PC-9 (cell line): ENCODE results near the gene AICDA. TPM values are rescaled to one million over a fixed set of nuclear protein-coding genes. Genes with fewer than 3 reads are reported as not detected.
"Not testable (repeated sequence)": the region's sequence is repeated elsewhere in the genome, so short reads cannot be mapped to it uniquely, and the experiment has no call there.

Source experiments
- BruUV-seq: library from RNA; stranded (reverse); fragments of 400-500 nt; replicated peaks from 2 replicates; lab custom pipeline; 2021; lab: Mats Ljungman, UMichigan
- CTCF ChIA-PET: fragments of 300-600 bp; sonication (Branson Sonifier 250); formaldehyde crosslinking; loops from one replicate; lab custom pipeline; 2022; ENCODE audit warnings: antibody characterized with exemption; lab: Charles Lee
- POLR2A ChIA-PET: fragments of 300-600 bp; sonication (Branson Sonifier 250); formaldehyde crosslinking; loops from one replicate; lab custom pipeline; 2022; ENCODE audit warnings: antibody characterized with exemption; ENCODE audit not compliant: unreplicated experiment; lab: Charles Lee
- DNase-seq, 2 experiments: peaks; one replicate each; pipeline versions ENCODE4 v3.0.0 to v3.0.0-alpha.2; 2015 to 2022; ENCODE audit warnings: mixed read lengths in 1 of 2
- H2AFZ ChIP-seq: fragments of 200-600 bp; sonication (generic); 2 replicates; pipeline ENCODE4 v1.8.1; 2017; ENCODE audit warnings: antibody characterized with exemption
- H3F3A ChIP-seq: fragments of 200-600 bp; sonication (generic); 2 replicates; pipeline ENCODE4 v1.8.1; 2017; ENCODE audit warnings: antibody characterized with exemption, mild to moderate bottlenecking, low read depth; ENCODE audit not compliant: insufficient read depth
- H3K27ac ChIP-seq: fragments of 200-600 bp; sonication (generic); 2 replicates; pipeline ENCODE4 v1.6.1; 2016; ENCODE audit warnings: mixed run types
- H3K27me3 ChIP-seq: fragments of 200-600 bp; sonication (generic); 2 replicates; pipeline ENCODE4 v1.6.1; 2016; ENCODE audit warnings: low read depth, mixed run types; ENCODE audit not compliant: insufficient read depth
- H3K36me3 ChIP-seq: fragments of 200-600 bp; sonication (generic); 2 replicates; pipeline ENCODE4 v1.6.1; 2016; ENCODE audit warnings: low read depth, mixed run types
- H3K4me1 ChIP-seq: fragments of 200-600 bp; sonication (generic); replicated peaks from 2 replicates; pipeline ENCODE4 v1.6.1; 2016; ENCODE audit warnings: mixed run types; ENCODE audit not compliant: insufficient read depth
- H3K4me2 ChIP-seq: fragments of 200-600 bp; sonication (generic); 2 replicates; pipeline ENCODE4 v1.6.1; 2017; ENCODE audit warnings: mixed run types
- H3K4me3 ChIP-seq: fragments of 200-600 bp; sonication (generic); 2 replicates; pipeline ENCODE4 v1.6.1; 2016; ENCODE audit warnings: mixed run types
- H3K79me2 ChIP-seq: fragments of 200-600 bp; sonication (generic); 2 replicates; pipeline ENCODE4 v1.6.1; 2017; ENCODE audit warnings: low read depth, mixed run types
- H3K9me2 ChIP-seq: fragments of 200-600 bp; sonication (generic); 2 replicates; pipeline ENCODE4 v1.8.1; 2017; ENCODE audit warnings: mild to moderate bottlenecking; ENCODE audit not compliant: insufficient read depth
- H3K9me3 ChIP-seq: fragments of 200-600 bp; sonication (generic); 2 replicates; pipeline ENCODE4 v1.8.1; 2016; ENCODE audit warnings: low read depth; ENCODE audit not compliant: insufficient read depth
- H4K20me1 ChIP-seq: fragments of 200-600 bp; sonication (generic); 2 replicates; pipeline ENCODE4 v1.8.1; 2017; ENCODE audit not compliant: insufficient read depth
- EZH2 ChIP-seq: fragments of 200-600 bp; sonication (generic); IDR thresholded peaks from 2 replicates; pipeline ENCODE4 v1.8.0; 2017; ENCODE audit warnings: antibody characterized with exemption, low read depth
- intact Hi-C: fragments of 100-400 bp; cut with micrococcal nuclease; formaldehyde crosslinking; loops from one replicate; pipeline ENCODE4 v1.10.0; 2022; ENCODE audit not compliant: unreplicated experiment
- total RNA-seq: library from RNA; stranded (reverse); gene quantifications from 2 replicates; pipeline ENCODE4 v1.2.3, GENCODE V29; 2021
- TF ChIP-seq, protein P1 (sequence below): fragments of 200-600 bp; sonication (generic); conservative IDR thresholded peaks from 2 replicates; pipeline ENCODE4 v1.6.1; 2017; ENCODE audit warnings: mixed run types, antibody characterized with exemption, mild to moderate bottlenecking, moderate library complexity

Gene AICDA
- total RNA-seq, 1 experiment from 2014 or later: not detected

DNA sequence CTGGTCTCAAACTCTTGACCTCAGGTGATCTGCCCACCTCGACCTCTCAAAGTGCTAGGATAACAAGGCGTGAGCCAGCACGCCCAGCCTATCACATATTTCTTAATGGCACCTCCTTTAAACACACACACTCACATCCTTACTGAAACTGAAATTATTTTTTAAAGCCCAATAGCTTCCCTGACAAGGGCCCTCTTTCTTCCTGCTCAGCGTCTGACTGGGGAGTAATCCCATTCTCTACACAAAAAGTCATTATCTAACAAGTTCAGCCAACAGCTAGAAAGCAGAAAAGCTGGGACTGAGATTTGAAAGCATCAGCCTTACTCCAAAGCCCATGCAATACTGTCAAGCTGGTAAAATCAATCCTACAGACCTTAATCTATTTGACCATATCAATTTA lies 10.0 kb upstream of the AICDA start:
- Histone ChIP-seq H4K20me1 (no peaks in the 10 kb centered on the region), H3F3A (0 out of 2 replicates have a peak, but pooled peaks cover 7% of the 10 kb centered on the region), H3K36me3 (no peaks in the 10 kb centered on the region), H3K79me2 (no peaks in the 10 kb centered on the region), H3K9me3 (no peaks in the 10 kb centered on the region; the same call in 1 of the 2 replicates), H3K4me3 (no peak overlapping the region), H3K4me1 (peaks cover 6% of the 10 kb centered on the region), H3K4me2 (no peak overlapping the region), H3K9me2 (no peaks in the 10 kb centered on the region), H3K27ac (no peak overlapping the region), H2AFZ (no peak overlapping the region), H3K27me3 (no peaks in the 10 kb centered on the region)
- POLR2A ChIA-PET: no interaction called here
- intact Hi-C loops: no loop called here
- no peak for DNase-seq
- BruUV-seq: no TSS peak
- TF ChIP-seq, protein P1, sequence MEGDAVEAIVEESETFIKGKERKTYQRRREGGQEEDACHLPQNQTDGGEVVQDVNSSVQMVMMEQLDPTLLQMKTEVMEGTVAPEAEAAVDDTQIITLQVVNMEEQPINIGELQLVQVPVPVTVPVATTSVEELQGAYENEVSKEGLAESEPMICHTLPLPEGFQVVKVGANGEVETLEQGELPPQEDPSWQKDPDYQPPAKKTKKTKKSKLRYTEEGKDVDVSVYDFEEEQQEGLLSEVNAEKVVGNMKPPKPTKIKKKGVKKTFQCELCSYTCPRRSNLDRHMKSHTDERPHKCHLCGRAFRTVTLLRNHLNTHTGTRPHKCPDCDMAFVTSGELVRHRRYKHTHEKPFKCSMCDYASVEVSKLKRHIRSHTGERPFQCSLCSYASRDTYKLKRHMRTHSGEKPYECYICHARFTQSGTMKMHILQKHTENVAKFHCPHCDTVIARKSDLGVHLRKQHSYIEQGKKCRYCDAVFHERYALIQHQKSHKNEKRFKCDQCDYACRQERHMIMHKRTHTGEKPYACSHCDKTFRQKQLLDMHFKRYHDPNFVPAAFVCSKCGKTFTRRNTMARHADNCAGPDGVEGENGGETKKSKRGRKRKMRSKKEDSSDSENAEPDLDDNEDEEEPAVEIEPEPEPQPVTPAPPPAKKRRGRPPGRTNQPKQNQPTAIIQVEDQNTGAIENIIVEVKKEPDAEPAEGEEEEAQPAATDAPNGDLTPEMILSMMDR: no peak
- no peak for TF ChIP-seq EZH2
- CTCF ChIA-PET: no interaction called here

DNA sequence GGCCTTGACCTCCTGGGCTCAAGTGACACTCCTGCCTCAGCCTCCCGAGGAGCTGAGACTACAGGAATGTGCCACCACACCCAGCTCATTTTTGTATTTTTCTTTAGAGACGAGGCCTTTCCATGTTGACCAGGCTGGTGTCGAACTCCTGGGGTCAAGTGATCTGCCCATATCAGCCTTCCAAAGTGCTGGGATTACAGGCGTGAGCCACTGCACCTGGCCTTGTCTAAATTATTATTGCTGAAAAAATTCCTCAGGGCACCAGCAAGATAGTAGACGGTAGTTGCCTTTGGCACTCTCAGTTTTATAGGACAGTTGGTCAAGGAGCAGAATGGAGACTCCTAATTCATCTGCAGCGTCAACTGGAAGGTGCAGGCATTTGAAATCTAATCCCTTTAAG lies 2.5 kb upstream of the AICDA start:
- intact Hi-C loops: no loop called here
- H3K9me2 ChIP-seq: no peaks in the 10 kb centered on the region
- H3K4me3 ChIP-seq: no peak overlapping the region
- no peaks in the 10 kb centered on the region for H3K36me3 ChIP-seq
- POLR2A ChIA-PET: no interaction called here
- H4K20me1 ChIP-seq: no peaks in the 10 kb centered on the region
- H3K4me2 ChIP-seq: no peak overlapping the region
- no peak overlapping the region for H3K27ac ChIP-seq
- H3K27me3 ChIP-seq: no peaks in the 10 kb centered on the region
- TF ChIP-seq, protein P1: no peak
- no peak for TF ChIP-seq EZH2
- 0 out of 2 replicates have a peak, but pooled peaks cover 7% of the 10 kb centered on the region for H3F3A ChIP-seq
- no peaks in the 10 kb centered on the region for H3K9me3 ChIP-seq
- CTCF ChIA-PET: interaction anchor here (1.0 kb wide), 1 partner anchor 13 kb away, joined by 10 read pairs; no protein-coding TSS in a partner anchor
- no TSS peak for BruUV-seq
- no peak for DNase-seq
- no peaks in the 10 kb centered on the region for H3K79me2 ChIP-seq
- H2AFZ ChIP-seq: no peak overlapping the region
- peaks cover 6% of the 10 kb centered on the region for H3K4me1 ChIP-seq

DNA sequence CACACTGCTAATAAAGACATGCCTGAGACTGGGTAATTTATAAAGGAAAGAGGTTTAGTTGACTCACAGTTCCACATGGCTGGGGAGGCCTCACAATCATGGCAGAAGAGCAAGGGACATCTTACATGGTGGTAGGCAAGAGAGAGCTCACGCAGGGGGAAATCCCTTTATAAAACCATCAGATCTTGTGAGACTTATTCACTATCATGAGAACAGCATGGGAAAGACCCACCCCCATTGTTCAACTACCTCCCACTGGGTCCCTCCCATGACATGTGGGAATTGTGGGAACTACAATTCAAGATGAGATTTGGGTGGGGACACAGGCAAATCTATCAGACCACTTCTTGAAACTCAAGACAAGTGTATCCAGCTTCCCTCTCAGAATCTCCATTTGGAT lies 1.2 kb upstream of the AICDA start:
- DNase-seq, H3F3A ChIP-seq, H3K4me3 ChIP-seq, H2AFZ ChIP-seq, H3K9me3 ChIP-seq, H3K27me3 ChIP-seq, H3K4me1 ChIP-seq, POLR2A ChIA-PET, CTCF ChIA-PET, H3K79me2 ChIP-seq, H3K36me3 ChIP-seq, H3K27ac ChIP-seq, intact Hi-C loops, H3K9me2 ChIP-seq, H3K4me2 ChIP-seq, BruUV-seq, H4K20me1 ChIP-seq: not testable (repeated sequence)
